NCI-H2029 (cell line): ENCODE data around the gene TTF1.

Experiments
- DNase-seq: peaks from one replicate; lab custom pipeline; 2025; lab: John Stamatoyannopoulos, UW

TTF1 gene

GRCh38 chr9:132406554-132407122 lies at the start of gene TTF1:
Gene TTF1, minus strand, starts transcription at chr9:132406840. Its CDS starts 4,019 bp downstream, at chr9:132402821.
- peak; percentile 92 for DNase-seq

- DNase-seq: peak; percentile 55
Observed at GRCh38 chr9:132456241-132456640, 49.6 kb upstream of the TTF1 start.

- no peak for DNase-seq
Observed at GRCh38 chr9:132451276-132451675, 44.6 kb upstream of the TTF1 start.

- DNase-seq: no peak
Observed at GRCh38 chr9:132447902-132448301, 41.3 kb upstream of the TTF1 start.

- no peak for DNase-seq
Observed at GRCh38 chr9:132447346-132447745, 40.7 kb upstream of the TTF1 start.

GRCh38 chr9:132446887-132447286 lies 40.2 kb upstream of the TTF1 start:
- DNase-seq: no peak

- DNase-seq: peak; percentile 93
Observed at GRCh38 chr9:132443951-132444607, 37.4 kb upstream of the TTF1 start.

GRCh38 chr9:132441404-132441803 lies 34.8 kb upstream of the TTF1 start:
- DNase-seq: no peak

- DNase-seq: no peak
Observed at GRCh38 chr9:132440735-132441134, 34.1 kb upstream of the TTF1 start.

GRCh38 chr9:132439153-132439552 lies 32.5 kb upstream of the TTF1 start:
- DNase-seq: no peak

- no peak for DNase-seq
Observed at GRCh38 chr9:132434881-132435280, 28.2 kb upstream of the TTF1 start.

GRCh38 chr9:132430998-132431397 lies 24.4 kb upstream of the TTF1 start:
- DNase-seq: no peak

GRCh38 chr9:132426639-132427414 lies 20.2 kb upstream of the TTF1 start:
- DNase-seq: no peak

GRCh38 chr9:132425675-132426062 lies 19.0 kb upstream of the TTF1 start:
- DNase-seq: no peak

- no peak for DNase-seq
Observed at GRCh38 chr9:132424857-132425674, 18.4 kb upstream of the TTF1 start.

- DNase-seq: no peak
Observed at GRCh38 chr9:132423503-132423902, 16.9 kb upstream of the TTF1 start.

GRCh38 chr9:132422574-132422973 lies 15.9 kb upstream of the TTF1 start:
- DNase-seq: no peak

GRCh38 chr9:132418726-132419363 lies 12.2 kb upstream of the TTF1 start:
- DNase-seq: no peak

GRCh38 chr9:132415181-132415580 lies 8.5 kb upstream of the TTF1 start:
- no peak for DNase-seq

- DNase-seq: no peak
Observed at GRCh38 chr9:132414731-132415130, 8.1 kb upstream of the TTF1 start.

- no peak for DNase-seq
Observed at GRCh38 chr9:132413926-132414325, 7.3 kb upstream of the TTF1 start.

GRCh38 chr9:132412089-132412488 lies 5.4 kb upstream of the TTF1 start:
- no peak for DNase-seq
